ENCODE data around the gene SYTL3. TPM values are rescaled to one million over a fixed set of nuclear protein-coding genes. Genes with fewer than 3 reads are reported as not detected.
"Not testable (repeated sequence)": the region's sequence is repeated elsewhere in the genome, so short reads cannot be mapped to it uniquely, and the experiment has no call there.

Gene SYTL3, protein sequence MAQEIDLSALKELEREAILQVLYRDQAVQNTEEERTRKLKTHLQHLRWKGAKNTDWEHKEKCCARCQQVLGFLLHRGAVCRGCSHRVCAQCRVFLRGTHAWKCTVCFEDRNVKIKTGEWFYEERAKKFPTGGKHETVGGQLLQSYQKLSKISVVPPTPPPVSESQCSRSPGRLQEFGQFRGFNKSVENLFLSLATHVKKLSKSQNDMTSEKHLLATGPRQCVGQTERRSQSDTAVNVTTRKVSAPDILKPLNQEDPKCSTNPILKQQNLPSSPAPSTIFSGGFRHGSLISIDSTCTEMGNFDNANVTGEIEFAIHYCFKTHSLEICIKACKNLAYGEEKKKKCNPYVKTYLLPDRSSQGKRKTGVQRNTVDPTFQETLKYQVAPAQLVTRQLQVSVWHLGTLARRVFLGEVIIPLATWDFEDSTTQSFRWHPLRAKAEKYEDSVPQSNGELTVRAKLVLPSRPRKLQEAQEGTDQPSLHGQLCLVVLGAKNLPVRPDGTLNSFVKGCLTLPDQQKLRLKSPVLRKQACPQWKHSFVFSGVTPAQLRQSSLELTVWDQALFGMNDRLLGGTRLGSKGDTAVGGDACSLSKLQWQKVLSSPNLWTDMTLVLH
- polyA plus RNA-seq (2011; rRNA removed) (1.5 and 1.7 TPM in 2 replicates), polyA minus RNA-seq (2011; rRNA and poly(A)+ RNA removed) (0.66 and 0.98 TPM in 2 replicates)

GRCh38 chr6:158649289-158650143 is at the start of gene SYTL3:
Gene SYTL3, plus strand, starts transcription at chr6:158650054. Its CDS starts 13,215 bp downstream, at chr6:158663269.
- no peaks in the 10 kb centered on the region for H3K36me3 ChIP-seq (ENCODE audit: control insufficient read depth, insufficient read depth, low read length)
- ChIA-PET POLR2A (interaction anchor here (0.6 to 1.0 kb wide), 2 partner anchors 11 to 57 kb away, joined by 3 read pairs; no protein-coding TSS in a partner anchor), CTCF (interaction anchor here (1.2 to 2.4 kb wide), 4 partner anchors 10 to 436 kb away, joined by 3 to 8 read pairs (median 5); no protein-coding TSS in a partner anchor)
- no peak for DNase-seq (ENCODE audit: low read depth)
- H3K27me3 ChIP-seq (ENCODE audit: control insufficient read depth, insufficient read depth, low read length): no peaks in the 10 kb centered on the region
- TF ChIP-seq, protein P1, sequence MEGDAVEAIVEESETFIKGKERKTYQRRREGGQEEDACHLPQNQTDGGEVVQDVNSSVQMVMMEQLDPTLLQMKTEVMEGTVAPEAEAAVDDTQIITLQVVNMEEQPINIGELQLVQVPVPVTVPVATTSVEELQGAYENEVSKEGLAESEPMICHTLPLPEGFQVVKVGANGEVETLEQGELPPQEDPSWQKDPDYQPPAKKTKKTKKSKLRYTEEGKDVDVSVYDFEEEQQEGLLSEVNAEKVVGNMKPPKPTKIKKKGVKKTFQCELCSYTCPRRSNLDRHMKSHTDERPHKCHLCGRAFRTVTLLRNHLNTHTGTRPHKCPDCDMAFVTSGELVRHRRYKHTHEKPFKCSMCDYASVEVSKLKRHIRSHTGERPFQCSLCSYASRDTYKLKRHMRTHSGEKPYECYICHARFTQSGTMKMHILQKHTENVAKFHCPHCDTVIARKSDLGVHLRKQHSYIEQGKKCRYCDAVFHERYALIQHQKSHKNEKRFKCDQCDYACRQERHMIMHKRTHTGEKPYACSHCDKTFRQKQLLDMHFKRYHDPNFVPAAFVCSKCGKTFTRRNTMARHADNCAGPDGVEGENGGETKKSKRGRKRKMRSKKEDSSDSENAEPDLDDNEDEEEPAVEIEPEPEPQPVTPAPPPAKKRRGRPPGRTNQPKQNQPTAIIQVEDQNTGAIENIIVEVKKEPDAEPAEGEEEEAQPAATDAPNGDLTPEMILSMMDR (IDR thresholded peaks at IDR 0.05; ENCODE audit: insufficient read depth, low read depth, low read length): no peak
- H3K4me3 ChIP-seq (ENCODE audit: low read depth, low read length): no peak within 1 kb of the TSS

DNA sequence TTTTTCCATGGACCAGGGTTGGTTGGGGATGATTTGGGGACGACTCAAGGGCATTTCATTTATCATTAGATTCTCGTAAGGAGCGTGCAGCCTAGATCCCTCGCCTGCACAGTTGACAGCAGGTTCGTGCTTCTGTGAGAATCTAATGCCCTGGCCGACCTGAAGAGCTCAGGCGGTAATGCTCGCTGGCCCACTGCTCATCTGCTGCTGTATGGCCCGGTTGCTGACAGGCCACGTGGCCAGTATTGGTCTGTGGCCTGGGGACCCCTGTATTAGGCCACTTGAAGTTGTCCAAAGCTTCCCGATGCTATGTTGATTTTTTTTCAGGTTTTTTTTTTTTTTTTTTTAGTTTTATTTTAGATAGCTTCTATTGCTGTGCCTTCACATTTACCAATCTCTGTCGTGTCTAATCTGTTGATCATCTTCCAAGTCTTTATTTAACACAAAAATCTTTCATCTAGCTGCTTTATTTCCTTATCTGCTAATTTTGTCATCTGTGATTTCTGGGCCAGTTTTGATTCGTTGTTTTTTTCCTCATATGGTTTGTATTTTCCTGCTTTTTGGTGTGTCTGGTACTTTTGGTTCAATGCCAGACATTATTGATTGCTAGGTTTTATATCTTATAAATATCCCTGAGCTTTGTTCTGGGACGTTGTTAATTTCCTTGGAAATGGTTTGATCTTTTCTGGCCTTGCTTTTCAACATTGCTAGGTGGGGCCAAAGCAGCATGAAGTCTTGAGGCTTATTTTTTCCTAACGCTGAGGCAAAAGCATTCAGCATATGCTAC is 46.4 kb upstream of the SYTL3 start:
- peaks cover 16% of the 10 kb centered on the region for H3K36me3 ChIP-seq (ENCODE audit: control insufficient read depth, insufficient read depth, low read length)
- no peaks in the 10 kb centered on the region for H3K27me3 ChIP-seq (ENCODE audit: control insufficient read depth, insufficient read depth, low read length)
- TF ChIP-seq, protein P1 (IDR thresholded peaks at IDR 0.05; ENCODE audit: insufficient read depth, low read depth, low read length): no peak
- CTCF ChIA-PET: interaction anchor here (0.6 to 10.5 kb wide), 5 partner anchors 8 to 387 kb away, joined by 3 to 185 read pairs (median 3); no protein-coding TSS in a partner anchor
- H3K4me3 ChIP-seq (ENCODE audit: low read depth, low read length): no peak overlapping the region
- POLR2A ChIA-PET: no interaction called here
- DNase-seq (ENCODE audit: low read depth): no peak

GRCh38 chr6:158604048-158604406 is 45.8 kb upstream of the SYTL3 start:
- POLR2A ChIA-PET: no interaction called here
- Histone ChIP-seq H3K27me3 (ENCODE audit: control insufficient read depth, insufficient read depth, low read length) (no peaks in the 10 kb centered on the region), H3K36me3 (ENCODE audit: control insufficient read depth, insufficient read depth, low read length) (peaks cover 16% of the 10 kb centered on the region), H3K4me3 (ENCODE audit: low read depth, low read length) (no peak overlapping the region)
- TF ChIP-seq, protein P1 (IDR thresholded peaks at IDR 0.05; ENCODE audit: insufficient read depth, low read depth, low read length): no peak
- no peak for DNase-seq (ENCODE audit: low read depth)
- CTCF ChIA-PET: interaction anchor here (0.8 to 10.5 kb wide), 7 partner anchors 9 to 387 kb away, joined by 3 to 185 read pairs (median 3); no protein-coding TSS in a partner anchor

DNA sequence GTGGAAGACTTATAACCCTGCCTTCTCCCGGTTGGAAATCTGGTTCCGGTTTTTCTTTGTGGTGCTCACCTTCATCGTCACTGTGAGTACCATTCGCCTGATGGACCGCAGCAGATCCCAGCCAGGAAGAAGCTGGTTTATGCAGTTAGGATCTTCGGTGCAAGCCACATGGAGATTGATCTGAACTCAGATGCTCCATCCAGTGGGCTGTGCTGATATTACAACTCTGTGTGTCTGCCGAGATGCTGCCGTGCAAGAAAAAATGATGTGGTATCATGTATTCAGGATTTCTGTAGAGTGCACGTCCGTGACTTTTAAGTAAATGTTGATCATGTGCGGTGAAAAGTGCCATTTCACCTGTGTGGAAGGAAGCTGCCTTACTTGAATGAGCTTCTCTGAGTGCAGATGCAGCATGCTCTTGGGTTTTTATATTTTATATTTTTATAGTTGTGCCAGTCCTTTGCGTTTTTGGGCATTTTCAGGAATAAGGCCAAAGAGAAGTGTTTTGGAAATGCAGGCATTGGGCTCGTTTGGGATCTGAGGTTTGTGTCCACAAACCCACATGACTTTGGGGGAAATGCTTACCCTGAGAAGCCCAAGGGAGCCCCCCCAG is 44.5 kb upstream of the SYTL3 start:
- ChIA-PET POLR2A (interaction anchor here (1.0 kb wide), 1 partner anchor 384 kb away, joined by 3 read pairs; no protein-coding TSS in a partner anchor), CTCF (interaction anchor here (0.7 to 10.5 kb wide), 28 partner anchors 10 to 434 kb away, joined by 3 to 185 read pairs (median 4); partner anchors contain the start of gene DYNLT1)
- Histone ChIP-seq H3K36me3 (ENCODE audit: control insufficient read depth, insufficient read depth, low read length) (peaks cover 19% of the 10 kb centered on the region), H3K27me3 (ENCODE audit: control insufficient read depth, insufficient read depth, low read length) (no peaks in the 10 kb centered on the region), H3K4me3 (ENCODE audit: low read depth, low read length) (no peak overlapping the region)
- TF ChIP-seq, protein P1 (IDR thresholded peaks at IDR 0.05; ENCODE audit: insufficient read depth, low read depth, low read length): peak; percentile 78
- DNase-seq (ENCODE audit: low read depth): peak; percentile 22

DNA sequence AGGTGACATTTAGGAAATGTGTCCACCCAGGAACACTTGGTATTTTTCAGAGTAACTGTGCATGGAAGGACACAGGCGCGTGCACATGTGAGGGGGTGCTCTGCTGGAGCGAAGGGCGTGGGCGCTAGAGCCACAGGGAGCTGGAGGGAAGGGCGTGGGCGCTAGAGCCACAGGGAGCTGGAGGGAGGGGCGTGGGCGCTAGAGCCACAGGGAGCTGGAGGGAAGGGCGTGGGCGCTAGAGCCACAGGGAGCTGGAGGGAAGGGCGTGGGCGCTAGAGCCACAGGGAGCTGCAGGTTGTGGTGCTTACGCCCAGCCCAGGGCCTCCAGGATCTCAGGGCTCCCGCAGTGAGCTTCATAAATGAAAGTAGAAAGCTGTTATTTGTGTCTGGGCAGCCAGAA is 43.8 kb upstream of the SYTL3 start:
- DNase-seq (ENCODE audit: low read depth); H3K27me3 ChIP-seq (ENCODE audit: control insufficient read depth, insufficient read depth, low read length); POLR2A ChIA-PET; H3K4me3 ChIP-seq (ENCODE audit: low read depth, low read length): not testable (repeated sequence)
- H3K36me3 ChIP-seq (ENCODE audit: control insufficient read depth, insufficient read depth, low read length): peaks cover 24% of the 10 kb centered on the region
- CTCF ChIA-PET: interaction anchor here (0.7 to 10.5 kb wide), 21 partner anchors 10 to 389 kb away, joined by 3 to 185 read pairs (median 4); partner anchors contain the start of gene DYNLT1
